Stimulated activated CD8-positive, alpha-beta memory T cell treated with anti-CD3 and anti-CD28 coated beads, Interleukin-7, amount 100 ng/mL, for 24 hours (primary cell): ENCODE data around the gene MAPK8.

Experiments
- DNase-seq: peaks from one replicate; pipeline ENCODE4 v3.0.0-alpha.2; 2020; ENCODE audit warnings: low read depth

Gene MAPK8

GRCh38 chr10:48463318-48464003 is 157.0 kb downstream of the MAPK8 start:
- no peak for DNase-seq

GRCh38 chr10:48464121-48464870 is 157.8 kb downstream of the MAPK8 start:
- DNase-seq: no peak

- no peak for DNase-seq
These were observed 158.6 kb downstream of the MAPK8 start for GRCh38 chr10:48464871-48465736.

DNA sequence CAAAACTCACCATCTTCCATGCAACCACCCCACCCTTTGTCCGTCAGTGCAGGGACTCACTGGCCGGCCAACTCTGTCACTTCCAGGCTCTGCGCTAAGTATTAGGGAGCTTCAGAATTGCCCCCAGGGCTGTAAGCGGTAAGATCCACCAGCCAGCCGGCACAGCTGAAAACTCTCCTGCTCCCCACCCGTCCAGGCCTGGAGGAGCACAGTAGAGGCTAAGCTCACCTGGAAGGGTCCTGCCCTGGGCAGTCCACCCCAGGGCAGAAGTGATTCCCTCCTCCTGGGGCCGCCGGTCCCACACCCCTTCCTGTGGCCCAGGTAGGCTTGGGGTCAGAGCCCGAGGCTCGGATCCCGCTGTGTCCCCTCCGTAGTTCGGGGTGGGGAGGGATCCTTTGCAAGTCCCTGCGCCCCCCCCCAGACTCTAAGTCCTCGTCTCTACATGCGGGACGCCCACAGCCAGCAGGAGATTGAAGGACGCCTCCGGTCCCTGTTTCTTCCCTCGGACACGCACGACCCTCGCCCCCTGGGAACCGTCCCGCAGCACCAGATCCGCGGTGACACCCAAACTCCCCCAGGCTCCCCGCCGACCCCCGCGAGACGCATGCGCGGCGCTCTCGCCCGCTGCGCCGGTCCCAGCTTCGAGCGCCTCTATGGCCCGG is 159.5 kb downstream of the MAPK8 start:
- DNase-seq: no peak

- DNase-seq: no peak
These were observed 160.2 kb downstream of the MAPK8 start for GRCh38 chr10:48466611-48467240.

DNA sequence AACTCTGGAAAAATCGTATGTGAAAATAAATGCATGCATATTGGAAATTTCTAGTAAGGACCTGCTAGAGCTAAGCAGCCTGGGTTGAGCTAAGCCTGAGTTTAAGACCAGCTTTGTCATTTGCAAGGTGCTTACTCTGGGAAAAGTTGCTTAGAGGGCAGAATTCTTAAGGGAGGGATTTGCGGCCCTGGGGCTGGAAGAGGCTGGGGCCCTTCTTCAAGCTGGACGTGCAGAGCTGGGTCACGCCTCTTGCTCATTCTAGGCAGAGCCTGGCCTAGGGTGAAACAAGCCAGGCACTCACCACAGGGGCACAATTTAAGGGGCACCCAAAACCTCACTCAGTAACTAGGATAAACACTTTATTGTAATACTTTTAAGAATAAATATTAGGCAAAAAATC is 161.2 kb downstream of the MAPK8 start:
- DNase-seq: no peak

DNA sequence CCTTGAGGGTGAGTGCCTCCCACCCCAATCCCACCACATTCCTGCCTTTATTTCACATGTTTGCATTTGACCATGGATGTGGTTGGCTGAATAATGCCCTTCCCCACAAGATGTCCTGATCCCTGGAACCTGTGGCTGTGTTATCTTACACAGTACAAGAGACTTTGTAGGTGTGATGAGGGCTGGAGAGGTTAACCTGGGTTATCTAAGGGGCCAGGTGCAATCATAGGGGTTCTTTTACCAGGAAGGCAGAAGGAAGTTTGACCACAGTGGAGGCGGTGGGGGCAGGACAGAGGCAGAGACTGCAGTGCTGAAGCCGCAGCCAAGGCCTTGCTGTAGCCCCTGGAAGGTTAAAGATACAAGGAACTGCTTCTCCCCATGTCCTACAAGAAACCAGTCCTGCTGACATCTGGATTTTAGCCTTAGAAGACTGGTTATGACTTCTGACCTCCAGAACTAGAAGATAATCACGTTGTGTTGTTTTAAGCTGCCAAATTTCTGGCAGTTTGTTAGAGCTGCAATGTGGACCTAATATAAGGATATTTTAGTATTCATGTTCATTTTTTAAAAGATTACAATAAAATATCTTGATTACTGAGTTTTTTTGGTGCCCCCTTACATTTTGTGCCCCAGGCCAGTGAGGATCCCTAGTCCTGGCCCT is 161.8 kb downstream of the MAPK8 start:
- DNase-seq: no peak

DNA sequence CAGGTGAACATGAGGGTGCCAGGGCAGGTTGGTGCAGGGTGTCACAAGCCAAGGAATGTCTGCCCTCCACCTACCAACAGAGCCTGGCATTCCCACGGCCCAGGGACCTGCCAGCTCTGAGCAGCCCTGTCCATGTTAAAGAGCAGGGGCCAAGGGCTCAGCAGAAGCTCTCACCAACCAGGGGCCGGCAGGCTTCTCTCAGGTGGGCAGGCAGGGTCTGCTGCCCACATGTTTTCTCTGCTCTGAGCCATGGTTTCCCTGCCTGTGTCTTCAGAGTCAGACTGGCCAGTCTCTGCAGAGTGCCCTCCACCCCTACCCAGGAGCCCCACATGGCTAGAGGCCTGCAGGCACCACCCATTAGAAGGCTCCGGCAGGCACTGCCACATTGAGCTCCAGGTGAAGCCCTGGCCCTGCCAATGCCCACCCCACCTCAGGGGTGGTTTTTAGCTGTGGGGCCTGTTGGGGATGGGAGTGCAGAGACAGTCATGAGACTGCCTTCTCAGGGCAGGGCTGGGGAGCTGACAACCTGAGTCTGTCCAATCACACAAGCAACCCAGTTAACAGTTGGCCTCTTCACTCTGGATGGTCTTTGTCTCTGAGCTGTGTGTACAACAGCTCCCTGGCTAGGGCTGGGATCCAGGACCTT is 162.5 kb downstream of the MAPK8 start:
- DNase-seq: no peak

- no peak for DNase-seq
These were observed 163.1 kb downstream of the MAPK8 start for GRCh38 chr10:48469516-48470020.

GRCh38 chr10:48470115-48470892 is 163.8 kb downstream of the MAPK8 start:
- no peak for DNase-seq

DNA sequence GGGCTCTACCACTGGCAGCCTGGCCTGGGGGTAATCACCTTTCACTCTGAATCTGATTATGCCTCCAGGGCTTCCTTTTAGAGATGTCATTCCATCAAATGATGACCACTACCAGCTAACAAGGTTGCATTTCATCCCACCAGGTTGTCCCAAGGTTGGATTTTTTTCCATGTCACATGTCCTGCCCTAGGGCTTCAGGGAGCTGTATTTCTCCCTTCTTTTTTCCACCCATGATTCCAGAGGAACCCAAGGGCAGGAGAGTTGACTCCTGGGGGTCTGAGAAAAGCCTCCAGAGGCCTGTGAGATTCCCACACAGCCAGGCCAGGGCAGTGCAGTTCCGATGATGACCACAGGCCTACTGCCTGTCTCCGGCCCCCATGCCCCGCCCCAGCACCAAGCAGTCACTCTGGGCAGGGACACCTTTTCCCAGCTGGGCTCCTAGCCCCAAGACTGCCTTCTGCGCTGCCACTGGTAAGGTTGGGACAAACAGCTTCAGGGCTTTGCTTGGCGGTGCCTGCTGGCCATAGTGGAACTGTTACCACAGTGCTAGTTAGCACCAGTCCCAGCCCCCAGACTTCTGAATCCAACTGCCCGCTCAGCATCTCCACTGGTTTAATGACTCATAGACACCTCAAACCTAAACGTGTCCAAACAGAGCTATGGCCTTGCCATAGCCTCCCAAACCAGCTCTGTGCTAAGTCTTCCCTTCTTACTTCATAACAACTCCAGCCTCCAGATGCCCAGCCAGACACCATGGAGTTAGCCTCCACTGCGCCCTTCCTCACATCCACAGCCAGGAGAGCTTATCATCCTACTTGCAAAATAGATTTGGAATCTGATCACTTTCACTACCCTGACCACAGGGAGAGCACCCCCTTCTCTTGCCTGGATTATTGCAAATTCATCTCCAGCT is 164.7 kb downstream of the MAPK8 start:
- no peak for DNase-seq

DNA sequence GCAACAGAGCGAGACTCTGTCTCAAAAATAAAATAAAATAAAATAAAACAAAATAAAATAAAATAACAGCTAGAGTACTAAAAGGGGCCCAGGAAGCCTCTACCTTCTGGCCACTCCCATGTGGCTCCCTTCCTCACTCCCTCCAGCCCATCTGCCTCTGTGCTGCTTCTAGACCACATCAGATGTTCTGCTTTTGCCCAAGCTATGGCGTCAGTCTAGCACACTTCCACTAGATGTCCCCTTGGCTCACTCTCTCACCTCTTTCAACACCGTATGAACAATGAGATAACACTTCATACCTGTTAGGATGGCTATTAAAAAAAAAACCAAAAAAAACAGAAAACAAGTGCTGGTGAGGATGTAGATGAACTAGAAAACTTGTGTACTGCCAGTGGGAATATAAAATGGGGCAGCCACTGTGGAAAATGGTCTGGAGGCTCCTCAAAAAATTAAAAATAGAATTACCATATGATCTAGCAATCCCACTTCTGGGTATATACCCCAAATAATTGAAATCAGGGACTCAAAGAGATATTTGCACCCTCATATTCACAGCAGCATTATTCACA is 166.1 kb downstream of the MAPK8 start:
- DNase-seq: no peak

DNA sequence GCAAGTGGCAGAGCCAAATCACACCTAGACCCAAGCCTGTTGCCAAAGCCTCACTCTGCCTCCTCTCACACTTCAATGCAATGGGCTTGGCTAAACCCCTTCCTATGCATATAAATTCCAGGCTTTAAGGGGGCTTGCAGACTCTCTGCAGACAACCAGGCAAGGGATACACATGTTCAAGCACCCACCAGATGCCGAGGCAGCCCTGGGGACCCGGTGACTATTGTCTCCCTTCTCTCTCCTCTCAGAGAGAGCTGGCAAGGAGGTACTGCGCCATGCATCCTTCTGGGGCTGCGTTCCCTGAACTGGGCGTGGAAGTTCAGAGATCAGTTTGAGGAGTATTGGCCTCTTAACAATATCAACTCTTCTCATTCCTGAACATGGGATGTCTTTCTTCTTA is 167.2 kb downstream of the MAPK8 start:
- no peak for DNase-seq

- DNase-seq: no peak
These were observed 168.4 kb downstream of the MAPK8 start for GRCh38 chr10:48474765-48475365.

DNA sequence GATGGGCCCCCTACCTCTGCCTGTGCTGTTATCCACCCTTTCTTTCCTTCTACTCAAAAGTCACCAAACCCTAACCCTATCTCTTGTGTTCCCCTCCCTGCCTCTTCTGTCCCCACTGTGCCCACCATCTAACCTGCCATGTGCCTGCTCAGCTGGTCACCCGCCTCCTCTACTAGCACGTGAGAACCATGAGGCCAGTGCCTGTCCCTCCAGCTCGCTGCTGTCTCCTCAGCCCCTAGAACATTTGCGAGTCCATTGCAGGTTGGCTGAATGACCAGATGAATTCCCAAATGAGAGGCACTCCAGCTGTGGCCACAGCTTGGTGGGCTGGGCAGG is 169.4 kb downstream of the MAPK8 start:
- DNase-seq: no peak

DNA sequence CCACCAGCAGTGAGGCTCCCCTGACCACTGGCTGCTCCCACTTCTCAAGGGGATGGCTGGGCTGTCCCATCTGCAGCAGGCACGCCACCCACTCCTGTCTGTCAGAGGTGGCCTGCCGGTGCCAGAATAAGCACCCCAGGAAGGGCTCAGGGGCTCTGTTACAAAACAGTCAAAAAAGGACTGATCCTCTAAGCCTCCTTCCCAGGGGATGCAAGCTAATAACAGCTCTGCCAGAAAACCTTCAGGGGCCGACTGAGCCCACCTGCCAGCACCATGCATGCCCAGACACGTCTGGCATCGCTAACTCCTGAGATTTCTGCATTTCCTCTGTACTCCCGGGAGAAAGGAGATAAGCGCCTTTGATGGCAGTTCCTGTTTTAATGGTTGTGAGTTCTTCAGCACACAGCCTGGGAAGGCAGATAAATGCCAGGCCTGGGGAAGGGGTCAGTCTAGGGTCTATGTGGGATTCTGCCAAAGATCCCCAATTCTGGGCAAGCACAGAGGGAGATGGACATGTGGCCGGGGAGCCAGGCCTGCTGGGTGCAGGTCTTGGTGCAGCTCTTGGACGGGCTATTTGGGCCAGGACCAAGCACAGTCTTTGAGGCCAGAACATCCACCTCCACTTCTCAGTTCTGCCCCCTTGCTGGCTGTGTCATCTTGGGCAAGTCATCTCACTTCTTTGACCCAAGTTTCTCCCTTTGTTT is 170.0 kb downstream of the MAPK8 start:
- DNase-seq: no peak

- DNase-seq: no peak
These were observed 170.7 kb downstream of the MAPK8 start for GRCh38 chr10:48477141-48477540.
